ENCODE results near the gene YTHDC1.
"Not testable (repeated sequence)": the region's sequence is repeated elsewhere in the genome, so short reads cannot be mapped to it uniquely, and the experiment has no call there.

GRCh38 chr4:68389386-68389913 is 39.6 kb upstream of the YTHDC1 start:
- TF ChIP-seq, protein P1, sequence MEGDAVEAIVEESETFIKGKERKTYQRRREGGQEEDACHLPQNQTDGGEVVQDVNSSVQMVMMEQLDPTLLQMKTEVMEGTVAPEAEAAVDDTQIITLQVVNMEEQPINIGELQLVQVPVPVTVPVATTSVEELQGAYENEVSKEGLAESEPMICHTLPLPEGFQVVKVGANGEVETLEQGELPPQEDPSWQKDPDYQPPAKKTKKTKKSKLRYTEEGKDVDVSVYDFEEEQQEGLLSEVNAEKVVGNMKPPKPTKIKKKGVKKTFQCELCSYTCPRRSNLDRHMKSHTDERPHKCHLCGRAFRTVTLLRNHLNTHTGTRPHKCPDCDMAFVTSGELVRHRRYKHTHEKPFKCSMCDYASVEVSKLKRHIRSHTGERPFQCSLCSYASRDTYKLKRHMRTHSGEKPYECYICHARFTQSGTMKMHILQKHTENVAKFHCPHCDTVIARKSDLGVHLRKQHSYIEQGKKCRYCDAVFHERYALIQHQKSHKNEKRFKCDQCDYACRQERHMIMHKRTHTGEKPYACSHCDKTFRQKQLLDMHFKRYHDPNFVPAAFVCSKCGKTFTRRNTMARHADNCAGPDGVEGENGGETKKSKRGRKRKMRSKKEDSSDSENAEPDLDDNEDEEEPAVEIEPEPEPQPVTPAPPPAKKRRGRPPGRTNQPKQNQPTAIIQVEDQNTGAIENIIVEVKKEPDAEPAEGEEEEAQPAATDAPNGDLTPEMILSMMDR (IDR thresholded peaks at IDR 0.05; ENCODE audit: low read length) = not testable (repeated sequence)
- not testable (repeated sequence) for TF ChIP-seq EZH2 (optimal IDR thresholded peaks at IDR 0.05; ENCODE audit: low read depth, low read length); EZH2phosphoT487 (IDR thresholded peaks at IDR 0.05; ENCODE audit: low read length)

All from MM.1S (cell line).